MM.1S (cell line): ENCODE data around the gene RNF212.
"Not testable (repeated sequence)": the region's sequence is repeated elsewhere in the genome, so short reads cannot be mapped to it uniquely, and the experiment has no call there.

Experiments
- DNase-seq: peaks from one replicate; pipeline ENCODE4 v3.0.0-alpha.2; 2015
- H2AFZ ChIP-seq: fragments of 300-600 bp; sonication (generic); 2 replicates; pipeline ENCODE4 v1.6.0; 2016; ENCODE audit warnings: antibody characterized with exemption, low read length
- H3F3A ChIP-seq: fragments of 300-600 bp; sonication (generic); 2 replicates; pipeline ENCODE4 v1.6.1; 2016; ENCODE audit warnings: mild to moderate bottlenecking, antibody characterized with exemption, low read length, moderate library complexity, mixed read lengths; ENCODE audit not compliant: insufficient read depth
- H3K27ac ChIP-seq: fragments of 300-600 bp; sonication (generic); 2 replicates; pipeline ENCODE4 v1.5.1; 2016; ENCODE audit warnings: mild to moderate bottlenecking, low read length
- H3K27me3 ChIP-seq: fragments of 300-600 bp; sonication (generic); replicated peaks from 2 replicates; pipeline ENCODE4 v1.6.0; 2016; ENCODE audit warnings: low read length; ENCODE audit not compliant: insufficient read depth
- H3K36me3 ChIP-seq: fragments of 300-600 bp; sonication (generic); replicated peaks from 2 replicates; pipeline ENCODE4 v1.6.1; 2016; ENCODE audit warnings: mild to moderate bottlenecking, low read length, mixed read lengths; ENCODE audit not compliant: insufficient read depth
- H3K4me1 ChIP-seq: fragments of 300-600 bp; sonication (generic); 2 replicates; pipeline ENCODE4 v1.6.1; 2016; ENCODE audit warnings: low read length, mixed read lengths
- H3K4me2 ChIP-seq: fragments of 300-600 bp; sonication (generic); 2 replicates; pipeline ENCODE4 v1.6.0; 2016; ENCODE audit warnings: low read depth, low read length
- H3K4me3 ChIP-seq: fragments of 300-600 bp; sonication (generic); 2 replicates; pipeline ENCODE4 v1.5.1; 2016; ENCODE audit warnings: low read length, mixed read lengths
- H3K79me2 ChIP-seq: fragments of 300-600 bp; sonication (generic); 2 replicates; pipeline ENCODE4 v1.6.1; 2016; ENCODE audit warnings: mixed run types, low read length, mixed read lengths
- H3K9ac ChIP-seq: fragments of 300-600 bp; sonication (generic); 2 replicates; pipeline ENCODE4 v1.6.1; 2016; ENCODE audit warnings: low read length, mixed read lengths
- H3K9me2 ChIP-seq: fragments of 300-600 bp; sonication (generic); replicated peaks from 2 replicates; pipeline ENCODE4 v1.6.1; 2016; ENCODE audit warnings: mild to moderate bottlenecking, low read length, mixed read lengths; ENCODE audit not compliant: insufficient read depth
- H3K9me3 ChIP-seq: fragments of 300-600 bp; sonication (generic); replicated peaks from 2 replicates; pipeline ENCODE4 v1.6.1; 2016; ENCODE audit warnings: mild to moderate bottlenecking, low read length, mixed read lengths; ENCODE audit not compliant: insufficient read depth
- H4K20me1 ChIP-seq: fragments of 300-600 bp; sonication (generic); 2 replicates; pipeline ENCODE4 v1.6.1; 2016; ENCODE audit warnings: mild to moderate bottlenecking, low read length, moderate library complexity, mixed read lengths; ENCODE audit not compliant: insufficient read depth
- CTCF ChIP-seq: fragments of 300-600 bp; sonication (generic); IDR thresholded peaks from 2 replicates; pipeline ENCODE4 v1.5.1; 2016; ENCODE audit warnings: antibody characterized with exemption, low read length, mixed read lengths
- EZH2 ChIP-seq: fragments of 300-600 bp; sonication (generic); optimal IDR thresholded peaks from 2 replicates; pipeline ENCODE3; 2017; ENCODE audit warnings: low read depth, mild to moderate bottlenecking, antibody characterized with exemption, low read length, mixed read lengths
- EZH2phosphoT487 ChIP-seq: fragments of 300-600 bp; sonication (generic); IDR thresholded peaks from 2 replicates; pipeline ENCODE4 v1.6.1; 2018; ENCODE audit warnings: antibody characterized with exemption, low read length

RNF212 gene

GRCh38 chr4:1130316-1131186, 17.2 kb upstream of the RNF212 start:
- no peak overlapping the region for H2AFZ ChIP-seq
- TF ChIP-seq EZH2 (no peak), CTCF (peak; percentile 100), EZH2phosphoT487 (no peak)
- no peaks in the 10 kb centered on the region for H3K9me2 ChIP-seq
- no peaks in the 10 kb centered on the region; the same call in 1 of the 2 replicates for H3K27me3 ChIP-seq
- H3F3A ChIP-seq: no peaks in the 10 kb centered on the region
- no peak overlapping the region for H3K4me2 ChIP-seq
- H3K9ac ChIP-seq: no peak overlapping the region
- no peaks in the 10 kb centered on the region for H3K36me3 ChIP-seq
- DNase-seq: peak; percentile 78
- no peak overlapping the region for H3K27ac ChIP-seq
- H3K79me2 ChIP-seq: no peaks in the 10 kb centered on the region
- H3K4me1 ChIP-seq: no peaks in the 10 kb centered on the region
- no peak overlapping the region for H3K4me3 ChIP-seq
- H4K20me1 ChIP-seq: no peaks in the 10 kb centered on the region
- no peaks in the 10 kb centered on the region for H3K9me3 ChIP-seq

GRCh38 chr4:1126506-1126905, 13.1 kb upstream of the RNF212 start:
- H3K9ac ChIP-seq: no peak overlapping the region
- DNase-seq: no peak

GRCh38 chr4:1125466-1125865, 12.1 kb upstream of the RNF212 start:
- H3K27me3 ChIP-seq, H3K9ac ChIP-seq, H3K9me2 ChIP-seq, H3K27ac ChIP-seq, H3K4me3 ChIP-seq, H3K36me3 ChIP-seq, H3F3A ChIP-seq, H4K20me1 ChIP-seq, H3K9me3 ChIP-seq, H3K4me2 ChIP-seq, H3K79me2 ChIP-seq, DNase-seq, H3K4me1 ChIP-seq, H2AFZ ChIP-seq: not testable (repeated sequence)

More at GRCh38 chr4:1126506-1126905, 13.1 kb upstream of the RNF212 start:
- no peaks in the 10 kb centered on the region; the same call in 1 of the 2 replicates for H3K27me3 ChIP-seq
- no peak overlapping the region for H3K4me3 ChIP-seq
- no peaks in the 10 kb centered on the region for H3K36me3 ChIP-seq
- H3K9me2 ChIP-seq: no peaks in the 10 kb centered on the region
- H4K20me1 ChIP-seq: no peaks in the 10 kb centered on the region
- no peak overlapping the region for H3K4me2 ChIP-seq
- no peaks in the 10 kb centered on the region for H3K9me3 ChIP-seq
- H2AFZ ChIP-seq: no peak overlapping the region
- H3K4me1 ChIP-seq: no peaks in the 10 kb centered on the region
- no peaks in the 10 kb centered on the region for H3K79me2 ChIP-seq
- H3K27ac ChIP-seq: no peak overlapping the region
- TF ChIP-seq CTCF: no peak
- TF ChIP-seq EZH2phosphoT487: no peak
- TF ChIP-seq EZH2: no peak
- H3F3A ChIP-seq: no peaks in the 10 kb centered on the region

- H3K27ac ChIP-seq: no peak overlapping the region
- H3K9ac ChIP-seq: no peak overlapping the region
- no peak for TF ChIP-seq EZH2phosphoT487
- no peak for TF ChIP-seq EZH2
- no peak for TF ChIP-seq CTCF
- H3K9me3 ChIP-seq: no peaks in the 10 kb centered on the region
- no peaks in the 10 kb centered on the region for H3K4me1 ChIP-seq
- no peak overlapping the region for H2AFZ ChIP-seq
- H3F3A ChIP-seq: no peaks in the 10 kb centered on the region
- DNase-seq: no peak
- no peaks in the 10 kb centered on the region for H3K79me2 ChIP-seq
- no peaks in the 10 kb centered on the region; the same call in 1 of the 2 replicates for H3K27me3 ChIP-seq
- no peaks in the 10 kb centered on the region for H3K9me2 ChIP-seq
- no peaks in the 10 kb centered on the region for H4K20me1 ChIP-seq
- no peak overlapping the region for H3K4me3 ChIP-seq
- no peak overlapping the region for H3K4me2 ChIP-seq
- no peaks in the 10 kb centered on the region for H3K36me3 ChIP-seq
Observed at GRCh38 chr4:1124818-1125217, 11.5 kb upstream of the RNF212 start.
